Dedifferentiated amniotic fluid mesenchymal stem cell (primary cell): Measurements from ENCODE around the gene QARS1.
A peak's percentile ranks its signal among the peaks of the same experiment; 100 is the strongest.

ENCODE experiments used
- DNase-seq: peaks from one replicate; pipeline ENCODE4 v3.0.0-alpha.2; 2016; ENCODE audit errors: extremely low spot score

Gene QARS1

DNA sequence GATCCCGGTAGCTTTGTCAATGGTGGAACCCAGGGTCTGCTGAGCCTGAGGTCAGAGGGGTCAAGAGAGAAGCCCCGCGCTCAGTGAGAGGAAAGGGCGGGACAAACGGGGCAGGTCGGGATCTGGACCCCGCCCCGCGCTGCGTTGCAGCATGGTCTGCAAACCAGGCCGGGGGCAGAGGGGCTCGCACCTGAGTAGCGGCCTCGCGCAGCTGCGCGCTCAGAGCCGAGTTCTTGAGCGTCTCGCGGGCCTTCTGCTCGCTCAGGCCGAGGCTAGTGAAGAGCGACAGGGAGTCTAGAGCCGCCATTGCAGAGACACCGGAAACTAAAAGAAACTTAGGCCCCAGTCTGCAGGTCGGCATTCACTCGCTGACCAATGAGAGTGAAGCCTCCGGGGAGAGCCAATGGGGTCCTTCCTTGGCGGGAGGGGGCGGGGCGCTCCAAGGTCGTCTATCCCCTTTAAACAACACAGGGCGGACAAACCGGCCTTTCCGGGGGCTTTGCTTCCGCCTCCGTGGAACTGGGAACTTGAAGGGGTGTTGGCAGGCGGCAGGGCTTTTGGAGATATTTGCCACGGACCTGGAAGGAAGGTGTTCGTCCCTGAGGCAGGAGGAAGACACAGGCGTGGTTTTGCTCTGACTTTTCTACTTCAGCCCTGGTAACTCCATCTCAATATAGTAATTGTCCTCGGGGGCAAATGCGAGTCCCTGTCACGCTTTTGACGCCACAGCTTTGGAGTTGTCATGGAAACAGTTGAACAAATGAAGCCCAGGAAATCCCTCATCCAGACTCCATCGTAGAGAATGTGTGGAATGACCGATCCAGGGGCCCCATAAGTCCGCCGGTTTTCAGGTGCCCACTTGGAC is at the start of gene QARS1:
QARS1 (minus strand) TSS at position 331 of the 865 bp plus-strand sequence; CDS start at position 307, 24 bp downstream.
- peak; percentile 86 for DNase-seq

GRCh38 chr3:49153349-49153912 is 48.9 kb upstream of the QARS1 start:
- DNase-seq: no peak

GRCh38 chr3:49151610-49152009 is 47.1 kb upstream of the QARS1 start:
- no peak for DNase-seq

DNA sequence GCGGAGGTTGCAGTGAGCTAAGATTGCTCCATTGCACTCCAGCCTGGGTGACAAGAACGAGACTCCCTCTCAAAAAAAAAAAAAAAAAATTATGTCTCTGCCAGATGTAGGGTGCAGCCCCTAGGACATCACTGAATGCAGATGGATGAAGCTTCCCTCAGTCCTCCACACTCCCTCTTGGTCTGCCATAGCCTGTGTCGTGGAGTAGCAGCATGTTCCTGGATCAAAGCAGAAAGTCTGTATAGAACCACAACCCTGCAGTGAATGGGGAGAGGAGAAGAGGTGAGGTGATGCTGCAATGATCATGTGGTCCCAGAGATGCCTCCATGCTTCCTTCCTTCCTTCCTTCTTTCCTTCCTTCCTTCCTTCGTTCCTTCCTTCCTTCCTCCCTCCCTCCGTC is 43.6 kb upstream of the QARS1 start:
- no peak for DNase-seq

DNA sequence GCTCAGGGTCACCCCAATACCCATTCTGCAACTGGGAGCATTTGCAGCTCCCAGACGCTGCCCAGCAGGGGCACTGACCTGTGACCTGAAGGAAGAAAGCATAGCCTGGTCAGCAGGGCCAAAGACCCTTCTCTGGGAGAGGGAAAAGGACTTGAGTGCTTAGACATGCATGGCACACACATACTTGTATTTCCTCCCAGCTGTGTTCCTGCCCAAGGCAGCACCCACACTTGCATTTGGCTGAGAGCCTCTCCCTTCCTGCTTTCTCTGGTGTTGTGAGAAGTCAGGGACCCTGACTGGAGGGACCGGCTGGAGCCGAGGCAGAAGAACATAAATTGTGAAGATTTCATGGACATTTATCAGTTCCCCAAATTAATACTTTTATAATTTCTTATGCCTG is 35.5 kb upstream of the QARS1 start:
- DNase-seq: no peak

GRCh38 chr3:49135499-49135898 is 30.9 kb upstream of the QARS1 start:
- DNase-seq: no peak

GRCh38 chr3:49134471-49135265 is 30.1 kb upstream of the QARS1 start:
- no peak for DNase-seq

DNA sequence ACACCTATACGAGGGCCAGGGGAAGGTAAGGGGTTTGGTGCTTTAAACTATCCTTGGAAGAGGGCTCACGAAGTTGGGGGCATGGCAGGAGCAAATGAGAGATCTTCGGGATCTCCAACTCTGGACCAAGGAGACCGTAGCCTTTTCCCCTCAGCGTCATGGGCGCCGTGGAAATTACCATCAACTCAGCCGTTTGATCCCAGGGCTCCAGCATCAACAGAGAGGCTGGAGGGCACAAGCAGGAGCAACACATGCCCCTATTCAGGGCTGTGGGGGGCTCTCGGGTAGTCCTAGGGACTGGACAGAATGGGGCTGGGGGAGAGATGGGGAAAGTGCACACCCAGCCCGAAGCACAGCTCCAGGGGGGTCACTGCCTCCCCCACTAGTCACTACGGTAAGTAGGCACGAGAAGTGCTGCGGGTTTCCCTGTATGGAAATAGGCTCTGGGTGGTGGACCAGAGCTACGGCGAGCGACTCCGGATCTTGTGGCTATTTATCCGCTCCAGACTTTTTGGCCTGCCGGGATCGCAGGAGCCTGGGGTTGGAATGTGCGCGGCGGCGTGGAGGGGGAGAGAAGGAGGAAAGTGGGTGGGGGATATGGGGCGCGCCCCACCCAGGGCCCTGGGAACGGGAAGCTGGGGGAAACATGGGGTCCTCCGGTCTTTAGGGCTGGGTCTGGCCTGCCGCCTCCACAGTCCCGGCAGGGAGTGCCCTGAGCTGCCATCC is 28.8 kb upstream of the QARS1 start:
- DNase-seq: peak; percentile 89

GRCh38 chr3:49132437-49133225 is 28.1 kb upstream of the QARS1 start, which contains the start of gene LAMB2:
Gene LAMB2 (minus strand): TSS chr3:49133050. CDS start chr3:49132867, 183 bp downstream.
- peak; percentile 81 for DNase-seq

- DNase-seq: no peak
These were observed 27.5 kb upstream of the QARS1 start for GRCh38 chr3:49132073-49132436.

GRCh38 chr3:49131576-49131975 is 27.0 kb upstream of the QARS1 start:
- no peak for DNase-seq

- DNase-seq: no peak
These were observed 26.5 kb upstream of the QARS1 start for GRCh38 chr3:49131040-49131439.

GRCh38 chr3:49124991-49125670 is 20.6 kb upstream of the QARS1 start:
- DNase-seq: no peak

- DNase-seq: no peak
These were observed 19.6 kb upstream of the QARS1 start for GRCh38 chr3:49124203-49124602.

- no peak for DNase-seq
These were observed 19.1 kb upstream of the QARS1 start for GRCh38 chr3:49123687-49124086.

DNA sequence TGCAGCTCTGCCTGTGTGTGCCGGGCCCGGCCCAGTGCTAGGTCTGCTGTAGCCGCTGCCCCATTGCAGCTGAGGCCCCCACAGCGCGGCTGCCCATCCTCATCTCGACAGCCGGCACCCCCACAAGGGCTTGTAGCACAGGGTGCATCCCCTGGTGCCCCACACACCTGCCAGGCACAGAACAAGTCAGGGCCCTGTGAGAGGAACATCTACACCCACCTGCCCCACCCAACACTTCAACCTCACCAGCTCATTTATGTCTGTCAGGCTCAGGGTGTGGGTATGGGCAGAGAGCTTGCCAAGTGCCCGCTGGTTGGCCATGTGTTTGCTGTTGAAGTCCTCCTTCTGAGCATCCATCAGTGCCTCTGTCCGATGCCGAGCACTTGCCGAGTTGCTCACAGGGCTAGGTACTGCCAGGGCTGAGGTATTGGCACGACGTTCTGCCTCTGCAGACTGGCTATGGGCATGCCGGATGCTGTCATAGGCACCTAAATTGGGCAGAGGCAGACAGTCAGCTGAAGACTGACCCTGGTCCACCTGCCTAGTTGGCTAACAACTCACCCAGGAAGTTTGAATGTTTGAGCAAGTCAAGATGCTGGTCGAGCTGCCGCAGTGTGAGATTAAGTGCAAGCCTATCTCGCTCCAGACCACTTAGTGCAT is 18.5 kb upstream of the QARS1 start:
- no peak for DNase-seq

- DNase-seq: no peak
These were observed 17.9 kb upstream of the QARS1 start for GRCh38 chr3:49122451-49122850.

- DNase-seq: no peak
These were observed 17.5 kb upstream of the QARS1 start for GRCh38 chr3:49122022-49122421.

DNA sequence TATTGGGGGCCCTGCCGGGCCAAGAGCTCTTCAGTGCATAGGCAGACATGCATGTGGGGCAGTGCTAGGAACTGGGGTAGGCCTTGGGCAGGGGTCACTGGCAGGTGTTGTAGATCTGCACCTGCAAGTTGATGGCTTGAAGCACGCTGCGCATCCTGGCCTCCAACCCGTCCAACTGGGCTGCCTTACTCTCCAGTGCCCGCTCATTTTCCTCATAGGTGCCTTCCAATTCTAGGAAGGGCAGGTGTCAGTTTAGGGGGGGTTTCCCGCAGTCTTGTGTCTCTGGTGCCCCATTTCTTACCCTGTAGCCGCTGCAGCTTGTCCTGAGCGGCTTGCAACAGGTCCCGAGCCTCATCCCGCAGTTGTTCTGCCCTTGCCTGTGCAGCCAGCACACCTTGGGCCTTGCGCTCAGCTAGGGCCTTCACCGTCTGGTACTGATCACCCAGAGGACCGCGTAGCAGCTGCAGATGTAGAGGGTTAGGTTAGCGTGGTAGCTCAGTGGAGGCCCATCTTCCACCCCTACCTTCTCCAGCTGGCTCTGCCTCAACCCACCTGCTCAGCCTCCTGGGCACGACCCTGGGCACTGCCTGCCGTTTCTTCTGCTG is 16.7 kb upstream of the QARS1 start:
- DNase-seq: no peak
